ENCODE measurements around the gene ATG12.

DNA sequence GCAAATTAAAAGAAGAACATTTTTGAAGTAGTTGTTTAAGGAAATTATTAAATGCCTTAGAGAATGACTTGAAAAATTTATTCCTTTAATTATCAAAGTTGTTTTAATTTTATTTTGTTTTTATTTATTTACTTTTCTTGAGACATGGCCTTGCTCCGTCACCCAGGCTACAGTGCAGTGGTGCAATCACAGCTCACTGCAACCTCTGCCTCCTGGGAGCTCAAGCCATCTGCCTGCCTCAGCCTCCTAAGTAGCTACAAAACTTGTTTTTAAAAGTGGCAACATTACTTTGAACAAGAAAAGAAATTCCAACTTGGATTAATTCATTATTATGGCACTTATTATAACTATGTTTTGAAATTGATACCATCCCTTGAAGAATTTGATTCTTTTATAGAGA, 53.9 kb downstream of the ATG12 start:
- TF ChIP-seq, protein P1, sequence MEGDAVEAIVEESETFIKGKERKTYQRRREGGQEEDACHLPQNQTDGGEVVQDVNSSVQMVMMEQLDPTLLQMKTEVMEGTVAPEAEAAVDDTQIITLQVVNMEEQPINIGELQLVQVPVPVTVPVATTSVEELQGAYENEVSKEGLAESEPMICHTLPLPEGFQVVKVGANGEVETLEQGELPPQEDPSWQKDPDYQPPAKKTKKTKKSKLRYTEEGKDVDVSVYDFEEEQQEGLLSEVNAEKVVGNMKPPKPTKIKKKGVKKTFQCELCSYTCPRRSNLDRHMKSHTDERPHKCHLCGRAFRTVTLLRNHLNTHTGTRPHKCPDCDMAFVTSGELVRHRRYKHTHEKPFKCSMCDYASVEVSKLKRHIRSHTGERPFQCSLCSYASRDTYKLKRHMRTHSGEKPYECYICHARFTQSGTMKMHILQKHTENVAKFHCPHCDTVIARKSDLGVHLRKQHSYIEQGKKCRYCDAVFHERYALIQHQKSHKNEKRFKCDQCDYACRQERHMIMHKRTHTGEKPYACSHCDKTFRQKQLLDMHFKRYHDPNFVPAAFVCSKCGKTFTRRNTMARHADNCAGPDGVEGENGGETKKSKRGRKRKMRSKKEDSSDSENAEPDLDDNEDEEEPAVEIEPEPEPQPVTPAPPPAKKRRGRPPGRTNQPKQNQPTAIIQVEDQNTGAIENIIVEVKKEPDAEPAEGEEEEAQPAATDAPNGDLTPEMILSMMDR (IDR thresholded peaks at IDR 0.05) = no peak
- no peak for TF ChIP-seq POLR2A (IDR thresholded peaks at IDR 0.05)
- TF ChIP-seq EP300 (IDR thresholded peaks at IDR 0.05) = no peak

All from upper lobe of left lung (tissue), 4 donors.